Measurements from ENCODE around the gene NTRK1.

The NTRK1 gene

DNA sequence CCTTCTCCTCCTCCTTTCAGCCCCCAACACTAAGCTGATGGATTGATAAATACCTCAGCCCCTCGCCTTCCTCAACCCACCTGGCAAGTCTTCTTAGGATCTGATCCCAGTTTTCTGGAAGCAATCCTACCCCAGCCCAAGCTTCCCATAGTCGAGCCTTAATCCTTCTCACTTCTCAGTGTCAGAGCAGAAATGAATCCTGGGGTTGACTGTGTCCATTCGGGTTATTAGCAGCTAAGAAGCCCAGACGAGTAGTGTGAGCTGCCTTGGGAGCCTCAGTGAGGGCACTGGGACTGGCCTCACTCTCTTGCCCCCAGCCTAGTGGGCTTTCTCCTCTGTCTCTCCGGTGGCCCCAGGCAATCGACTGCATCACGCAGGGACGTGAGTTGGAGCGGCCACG, 20.4 kb downstream of the NTRK1 start:
- DNase-seq (ENCODE audit: low read depth) = no peak

DNA sequence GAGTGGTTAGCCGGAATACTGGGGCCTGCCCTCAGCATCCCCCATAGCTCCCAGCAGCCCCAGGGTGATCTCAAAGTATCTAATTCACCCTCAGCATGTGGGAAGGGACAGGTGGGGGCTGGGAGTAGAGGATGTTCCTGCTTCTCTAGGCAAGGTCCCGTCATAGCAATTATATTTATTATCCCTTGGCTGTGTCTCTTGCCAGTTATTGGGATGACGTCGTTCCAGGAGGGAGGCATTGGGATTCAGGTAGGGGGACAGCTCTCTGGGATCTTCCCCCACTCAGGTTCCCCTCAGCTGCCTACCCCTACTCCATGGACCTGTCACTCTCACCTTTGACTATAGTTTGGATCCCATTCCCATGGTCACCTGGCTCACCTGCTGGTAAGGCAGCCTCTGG, 21.0 kb downstream of the NTRK1 start:
- DNase-seq (ENCODE audit: low read depth) = no peak

DNA sequence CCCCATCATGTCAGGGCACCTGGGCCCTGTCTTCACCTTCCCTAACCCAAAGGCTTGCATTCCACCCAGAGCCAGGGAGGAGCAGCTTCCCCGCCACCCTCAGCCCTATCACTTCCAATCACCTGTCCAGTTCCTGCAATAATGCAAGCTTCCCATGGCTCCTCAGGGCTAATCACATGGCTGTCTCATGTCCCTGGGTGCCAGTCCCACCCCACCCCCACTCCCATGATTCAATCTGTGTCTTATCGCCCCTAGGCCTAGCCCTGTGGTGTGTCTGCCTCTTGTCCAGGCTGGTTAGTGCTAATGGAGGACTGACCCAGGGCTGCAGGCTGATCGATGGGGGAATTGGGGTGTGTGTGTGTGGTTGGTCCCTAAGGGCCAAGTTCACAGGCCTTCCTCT, 21.9 kb downstream of the NTRK1 start:
- DNase-seq (ENCODE audit: low read depth) = no peak

DNA sequence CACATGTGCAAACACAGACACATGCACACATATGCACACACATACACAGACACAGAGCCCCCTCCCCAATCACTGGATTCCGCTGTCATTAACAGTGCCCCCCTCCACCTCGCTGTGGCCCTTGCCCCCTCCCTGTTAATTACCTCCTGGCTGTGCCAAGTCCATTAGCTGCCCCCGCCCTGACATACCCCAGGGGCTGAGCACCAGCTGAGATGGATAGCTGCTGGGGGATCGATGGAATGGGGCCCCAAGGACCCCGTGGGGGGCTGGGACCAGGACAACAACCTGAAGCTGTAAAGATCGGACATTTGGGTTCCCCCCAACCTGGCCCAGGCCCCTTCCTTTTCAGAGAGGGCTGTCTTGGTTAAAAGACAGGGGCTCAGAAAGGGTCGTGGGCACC, 23.3 kb downstream of the NTRK1 start:
- DNase-seq (ENCODE audit: low read depth) = no peak

DNA sequence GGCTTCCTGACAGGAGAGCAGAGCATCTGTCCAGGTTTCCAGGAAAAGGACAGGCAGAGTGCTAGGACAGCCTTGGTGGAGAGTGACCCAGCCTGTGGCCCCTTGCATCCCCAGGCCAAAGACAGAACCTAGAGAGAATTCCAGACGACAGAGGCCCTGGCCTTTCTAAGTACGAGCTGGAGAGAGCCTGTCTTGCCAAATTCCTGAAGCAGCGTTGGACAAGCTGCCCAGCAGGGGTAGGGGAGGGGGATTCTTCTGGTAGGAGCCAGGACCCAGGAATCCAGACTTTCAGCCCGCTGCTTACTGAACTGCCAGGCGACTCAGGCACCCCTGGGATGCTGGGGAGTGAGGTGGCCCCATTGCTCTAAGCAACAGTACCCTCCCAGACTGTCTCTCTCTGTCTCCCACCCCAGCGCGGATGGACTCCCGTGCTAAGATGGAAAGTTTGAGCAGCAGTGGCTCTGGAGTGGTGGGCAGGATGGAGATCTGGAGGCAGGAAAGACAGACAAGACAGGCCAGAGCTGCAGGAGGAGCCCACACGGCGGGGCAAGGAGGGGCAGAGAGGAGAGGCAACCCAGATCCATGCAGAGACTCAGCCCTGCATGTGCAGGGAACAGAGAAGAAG, 24.0 kb downstream of the NTRK1 start:
- DNase-seq (ENCODE audit: low read depth) = no peak

DNA sequence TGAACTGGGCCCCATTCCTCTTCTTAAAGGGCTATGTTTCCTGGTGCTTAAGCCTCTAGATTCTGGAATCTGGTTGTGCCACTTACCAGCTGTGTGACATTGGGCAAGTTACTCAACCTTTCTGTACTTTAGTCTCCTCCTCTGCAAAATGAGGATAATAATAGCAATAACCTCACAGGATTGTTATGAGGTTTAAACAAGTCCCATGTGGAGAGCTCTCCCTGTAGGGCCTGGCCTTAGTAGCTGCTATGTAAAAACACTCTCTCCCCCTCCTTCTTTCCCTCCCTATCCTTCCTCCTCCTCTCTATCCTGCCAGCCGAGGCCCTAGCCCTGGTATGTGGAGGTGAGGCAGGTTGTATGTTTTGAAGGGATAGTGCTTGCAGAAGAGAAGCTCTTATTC, 24.6 kb downstream of the NTRK1 start:
- no peak for DNase-seq (ENCODE audit: low read depth)

DNA sequence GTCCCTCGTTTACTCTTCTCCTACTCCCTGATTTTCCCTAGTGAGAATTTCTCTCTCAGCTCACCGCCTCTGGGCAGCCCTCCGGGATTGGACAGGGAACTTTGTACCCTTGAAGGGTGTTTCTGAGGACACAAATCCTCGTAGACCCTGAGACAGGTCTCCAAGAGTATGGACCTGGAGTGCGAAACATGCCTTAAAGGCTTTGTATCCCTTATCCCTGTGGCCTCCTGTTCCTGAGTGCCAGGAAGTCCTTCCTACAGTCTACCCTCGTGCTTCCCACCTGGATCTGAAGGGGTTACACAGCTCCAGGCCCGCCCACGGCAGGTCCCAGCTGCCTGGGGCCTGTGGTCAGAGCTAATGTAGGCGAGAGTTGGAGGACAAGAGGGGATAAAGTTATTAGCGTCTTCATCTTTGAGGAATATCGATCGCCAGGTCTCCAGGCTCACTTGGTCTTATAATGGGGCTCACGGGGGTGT, 25.3 kb downstream of the NTRK1 start:
- no peak for DNase-seq (ENCODE audit: low read depth)

DNA sequence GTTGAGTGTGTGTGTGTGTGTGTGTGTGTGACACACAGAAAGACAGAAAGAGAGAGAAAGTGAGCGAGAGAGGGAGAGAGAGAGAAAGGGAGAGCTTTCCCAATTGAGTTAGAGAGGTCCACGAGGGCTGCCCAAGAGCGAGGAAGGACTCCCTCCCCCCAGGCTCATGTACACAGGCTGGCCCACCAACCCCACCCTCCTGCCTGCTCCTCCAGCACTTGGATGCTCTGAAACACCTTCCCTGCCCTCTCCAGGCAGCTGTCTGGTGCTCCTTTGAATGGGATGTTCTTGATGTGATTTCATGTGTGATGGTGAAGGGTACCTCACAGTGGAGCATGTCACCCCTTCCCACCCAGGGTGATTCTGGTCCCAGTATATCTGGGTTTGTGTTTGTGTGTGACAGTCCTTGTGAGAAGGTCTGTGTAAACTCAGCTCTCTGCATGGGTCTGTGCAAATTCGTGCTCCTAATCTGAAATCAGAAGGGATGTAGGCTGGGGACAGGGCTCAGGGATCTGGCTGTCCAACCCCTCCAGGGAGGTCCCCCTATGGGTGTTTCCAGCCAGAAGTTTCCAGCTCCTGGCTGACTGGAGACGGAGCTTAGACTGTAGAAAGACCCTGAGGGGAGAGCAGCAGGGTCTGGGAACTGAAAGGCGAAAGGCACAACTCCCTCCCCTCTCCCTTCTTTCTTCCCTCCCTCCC, 26.1 kb downstream of the NTRK1 start:
- no peak for DNase-seq (ENCODE audit: low read depth)

DNA sequence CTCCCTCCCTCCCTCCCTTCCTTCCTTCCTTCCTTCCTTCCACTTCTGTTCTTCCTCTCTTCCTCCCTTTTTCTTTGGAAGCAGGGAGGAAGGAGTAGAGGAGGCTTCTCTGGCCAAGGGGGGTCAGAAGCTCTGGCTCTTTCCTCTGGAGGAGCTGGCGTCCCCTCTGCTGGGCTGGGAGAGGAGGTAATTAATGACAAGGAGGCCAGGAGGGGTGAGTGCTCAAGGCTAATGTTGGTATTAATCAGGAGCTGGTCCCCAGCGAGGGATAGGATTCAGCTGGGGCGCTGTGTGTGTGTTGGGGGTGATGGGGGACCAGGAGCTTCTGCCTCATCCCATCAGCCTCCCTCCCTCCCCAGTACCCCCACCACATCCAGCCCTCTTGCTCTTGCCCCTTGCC, 26.7 kb downstream of the NTRK1 start:
- DNase-seq (ENCODE audit: low read depth) = no peak

DNA sequence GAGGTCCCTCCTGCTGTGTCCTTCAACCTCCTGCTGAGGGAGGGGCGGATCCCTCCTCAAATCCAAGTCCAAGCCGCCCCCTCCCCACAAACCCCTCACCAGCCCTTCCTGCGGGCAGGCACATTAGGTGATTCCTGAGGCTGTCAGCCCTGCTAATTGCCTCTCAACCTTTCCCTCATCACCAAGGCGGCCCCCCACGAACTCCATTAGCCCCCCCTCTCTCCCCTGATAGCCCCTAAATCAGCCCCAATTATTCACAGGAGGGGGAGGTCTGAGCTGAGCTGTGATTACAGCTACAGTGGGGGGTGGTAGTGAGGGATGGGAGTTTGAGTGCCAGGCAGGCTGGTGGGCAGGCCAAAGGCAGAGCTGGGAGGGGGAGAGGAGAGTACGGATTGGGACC, 27.1 kb downstream of the NTRK1 start:
- DNase-seq (ENCODE audit: low read depth) = no peak

DNA sequence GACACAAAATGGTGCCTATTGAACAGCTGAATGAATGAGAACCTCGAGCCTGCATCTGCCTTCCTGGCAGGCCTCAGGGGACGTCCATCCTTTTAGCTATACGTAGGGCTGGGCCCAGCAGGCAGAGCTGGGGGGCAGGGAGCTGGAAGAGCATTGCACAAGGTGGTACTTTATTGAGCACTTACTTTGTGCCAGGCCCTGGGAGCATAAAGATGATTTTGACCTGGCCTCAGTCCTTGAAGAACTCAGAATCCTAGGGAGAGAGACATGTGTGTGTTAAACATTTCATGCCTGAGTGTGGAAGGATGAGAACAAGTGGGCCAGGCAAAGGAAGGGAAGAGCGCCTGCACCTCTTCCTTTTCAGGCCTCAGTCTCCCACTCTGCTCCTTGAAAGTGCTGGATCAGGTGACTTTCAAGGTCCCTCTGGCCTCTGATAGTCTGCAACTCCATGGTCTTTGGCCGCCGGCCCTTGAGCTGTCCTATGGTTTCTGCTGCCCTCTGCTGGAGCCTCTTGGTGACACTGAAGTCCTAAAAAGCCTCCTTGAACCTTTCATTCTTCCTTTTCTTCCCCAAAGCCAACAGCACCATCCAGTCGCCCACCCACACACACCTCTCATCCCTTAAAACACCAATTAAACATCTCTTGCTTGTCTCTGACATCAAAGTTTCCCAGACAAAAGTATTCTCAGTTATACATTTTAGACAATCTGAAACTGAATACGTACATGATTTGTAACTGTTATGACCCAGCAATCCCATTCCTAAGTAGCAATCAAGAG, 29.3 kb downstream of the NTRK1 start:
- peak; percentile 28 for DNase-seq (ENCODE audit: low read depth)

DNA sequence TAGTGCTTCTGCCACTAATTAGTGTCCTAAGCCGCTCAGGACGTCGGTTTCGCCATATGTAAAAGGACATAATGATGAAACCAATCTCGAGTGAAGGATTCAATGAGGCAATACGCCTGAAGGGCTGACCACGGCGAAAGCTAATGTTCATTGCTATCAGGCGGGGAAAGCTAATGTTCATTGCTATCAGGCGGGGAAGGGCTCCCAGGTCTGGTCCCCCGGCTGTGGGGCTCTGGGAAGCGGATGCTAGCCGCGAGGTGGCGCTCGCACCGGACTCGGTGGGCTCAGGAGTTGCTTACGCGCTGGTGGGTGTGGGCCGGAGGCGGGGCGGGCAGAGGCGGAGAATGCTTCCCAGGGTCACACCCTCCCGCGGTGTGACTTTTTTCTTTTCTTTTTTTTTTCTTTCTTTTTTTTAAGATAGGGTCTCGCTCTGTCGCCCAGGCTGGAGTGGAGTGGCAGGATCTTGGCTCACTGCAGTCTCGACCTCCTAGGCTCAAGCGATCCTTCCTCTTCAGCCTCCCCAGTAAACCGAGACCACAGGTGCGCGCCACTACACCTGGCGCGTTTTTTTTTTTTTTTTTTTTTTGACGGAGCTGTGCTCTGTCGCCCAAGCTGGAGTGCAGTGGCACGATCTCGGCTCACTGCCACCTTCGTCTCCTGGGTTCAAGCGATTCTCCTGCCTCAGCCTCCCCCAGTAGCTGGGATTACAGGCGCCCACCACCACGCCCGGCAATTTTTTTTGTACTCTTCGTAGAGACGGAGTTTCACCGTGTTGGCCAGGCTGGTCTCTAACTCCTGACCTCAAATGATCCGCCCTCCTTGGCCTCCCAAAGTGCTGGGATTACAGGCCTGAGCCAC, 31.8 kb downstream of the NTRK1 start:
- DNase-seq (ENCODE audit: low read depth) = peak; percentile 71

DNA sequence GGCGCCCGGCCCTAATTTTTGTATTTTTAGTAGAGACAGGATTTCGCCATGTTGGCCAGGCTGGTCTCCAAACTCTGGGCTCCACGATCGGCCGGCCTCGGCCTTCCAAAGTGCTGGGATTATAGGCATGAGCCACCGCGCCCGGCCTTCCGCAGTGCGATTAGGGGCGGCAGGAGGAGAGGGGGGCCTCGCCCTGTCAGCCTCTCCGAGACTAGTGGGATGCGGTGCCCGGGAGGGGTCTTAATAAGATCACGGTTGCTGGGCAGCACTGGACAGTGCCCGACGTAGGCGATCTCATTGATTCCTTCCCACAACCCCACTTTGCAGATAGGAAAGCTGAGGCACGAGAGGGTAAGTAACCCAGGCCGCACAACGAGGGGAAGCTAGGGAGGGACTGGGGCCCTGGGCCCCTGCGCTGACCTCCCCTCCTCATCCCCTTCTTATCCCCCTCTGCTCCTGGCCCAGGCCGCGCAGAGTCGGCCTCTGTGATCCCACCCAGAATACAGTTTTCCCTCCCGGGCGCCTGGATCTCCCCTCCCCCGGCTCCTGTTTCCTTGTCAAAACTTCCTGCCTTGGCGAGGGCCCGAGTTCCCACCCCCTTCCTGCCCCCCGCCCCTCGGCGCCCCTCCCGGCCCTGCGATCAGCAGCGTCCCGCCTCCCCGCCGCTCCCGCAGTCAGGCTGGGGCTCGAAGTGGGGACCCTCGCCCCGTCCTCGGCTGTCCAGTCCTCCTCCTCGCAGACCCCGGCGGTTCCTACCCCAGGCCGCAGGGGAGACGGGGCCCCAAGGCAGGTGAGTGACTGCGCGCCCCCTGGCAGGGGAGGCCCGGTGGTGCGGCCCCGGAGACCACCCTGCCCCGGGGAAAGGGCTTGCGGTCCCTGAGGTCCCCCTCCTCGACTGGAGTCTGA, 32.6 kb downstream of the NTRK1 start, which contains the start of gene PEAR1:
Gene PEAR1, plus strand, starts transcription at position 671 of the 906 bp plus-strand sequence. CDS start 10,209 bp downstream, outside the sequence.
- no peak for DNase-seq (ENCODE audit: low read depth)

DNA sequence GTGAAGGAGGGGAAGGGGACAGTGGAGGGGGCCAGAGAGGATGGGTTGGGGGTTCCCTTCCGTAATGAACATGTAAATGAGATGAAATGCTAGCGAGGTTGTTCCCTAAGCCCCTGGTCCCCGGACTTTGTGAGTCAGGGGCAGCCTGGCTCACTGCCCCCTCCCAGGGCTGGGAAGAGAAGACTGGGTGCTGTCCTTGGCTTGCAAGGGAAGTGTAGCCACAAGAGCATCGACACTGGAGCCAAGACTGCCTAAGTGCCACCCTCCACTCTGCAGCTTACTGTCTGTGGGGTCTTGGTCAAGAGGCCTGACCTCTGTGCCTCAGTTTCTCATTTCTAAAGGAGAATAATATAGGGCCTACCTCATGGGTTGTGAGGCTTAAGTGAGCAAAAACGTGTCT, 33.3 kb downstream of the NTRK1 start:
- no peak for DNase-seq (ENCODE audit: low read depth)

DNA sequence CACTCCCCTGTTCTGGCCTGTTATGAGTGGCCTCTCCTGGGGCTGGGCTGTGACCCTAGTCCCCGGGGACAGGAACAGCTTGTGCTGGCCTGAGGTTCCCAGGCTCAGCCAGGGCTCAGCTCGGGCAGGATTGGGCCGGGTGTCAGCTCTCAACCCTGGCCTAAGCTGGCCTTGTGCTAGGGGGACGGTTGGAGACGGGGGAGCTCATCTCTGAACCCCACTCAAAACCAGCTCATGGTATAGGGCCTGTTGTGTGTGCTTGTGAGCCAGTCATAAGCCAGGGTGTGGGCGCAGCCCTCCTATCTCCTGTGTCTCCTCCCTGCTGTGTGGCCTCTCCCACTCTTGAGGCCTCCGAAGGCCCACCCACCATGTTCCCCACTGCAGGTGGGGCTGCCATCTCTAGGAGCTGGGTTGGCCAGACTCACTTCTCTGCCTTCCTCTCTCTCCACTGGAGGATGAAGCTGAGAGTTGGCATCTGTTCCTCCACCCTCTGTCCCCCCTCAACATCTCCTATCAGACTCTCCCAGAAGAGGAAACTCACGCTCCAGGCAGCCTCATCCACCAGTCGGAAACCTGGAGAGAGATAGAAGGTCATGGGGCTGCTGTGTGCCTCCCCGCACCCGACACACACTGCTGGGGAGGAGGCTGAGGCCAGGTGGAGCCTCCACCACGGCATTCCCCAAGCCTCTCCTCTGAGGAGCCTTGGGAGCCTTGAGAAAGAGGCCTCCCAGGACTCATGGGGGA, 34.2 kb downstream of the NTRK1 start:
- DNase-seq (ENCODE audit: low read depth) = no peak

DNA sequence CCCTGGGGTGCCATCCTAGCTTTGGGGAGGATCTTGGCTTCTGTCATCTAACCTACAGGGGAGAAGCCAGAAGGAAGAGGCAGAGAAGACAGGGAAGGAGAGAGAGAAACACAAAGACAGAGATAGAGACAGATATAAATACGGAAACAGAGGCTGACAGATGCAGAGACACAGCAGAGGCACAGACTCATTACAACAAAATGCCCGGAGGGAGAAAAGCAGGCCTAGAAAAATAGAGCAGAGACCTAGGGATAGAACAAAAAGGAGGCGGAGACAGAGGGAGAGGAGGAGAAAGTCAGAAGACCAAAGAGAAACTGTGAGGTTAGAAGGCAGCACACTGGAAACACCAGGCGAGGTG, 34.8 kb downstream of the NTRK1 start:
- no peak for DNase-seq (ENCODE audit: low read depth)

DNA sequence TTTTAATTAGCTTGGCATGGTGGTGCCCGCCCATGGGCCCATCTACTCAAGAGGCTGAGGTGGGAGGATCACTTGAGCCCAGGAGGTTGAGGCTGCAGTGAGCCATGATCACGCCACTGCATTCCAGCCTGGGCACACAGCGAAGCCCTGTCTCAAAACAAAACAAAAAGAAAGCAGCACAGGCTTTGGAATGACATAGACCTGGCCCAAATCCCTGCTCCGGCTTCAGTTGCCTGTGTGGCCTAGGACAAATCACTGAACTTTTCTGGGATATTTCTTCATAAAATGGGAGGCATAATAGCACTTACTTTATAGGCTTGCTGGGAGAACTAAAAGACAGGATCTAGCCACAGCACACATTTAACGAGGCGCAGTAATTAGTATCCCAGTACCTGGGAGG, 35.3 kb downstream of the NTRK1 start:
- DNase-seq (ENCODE audit: low read depth) = no peak

DNA sequence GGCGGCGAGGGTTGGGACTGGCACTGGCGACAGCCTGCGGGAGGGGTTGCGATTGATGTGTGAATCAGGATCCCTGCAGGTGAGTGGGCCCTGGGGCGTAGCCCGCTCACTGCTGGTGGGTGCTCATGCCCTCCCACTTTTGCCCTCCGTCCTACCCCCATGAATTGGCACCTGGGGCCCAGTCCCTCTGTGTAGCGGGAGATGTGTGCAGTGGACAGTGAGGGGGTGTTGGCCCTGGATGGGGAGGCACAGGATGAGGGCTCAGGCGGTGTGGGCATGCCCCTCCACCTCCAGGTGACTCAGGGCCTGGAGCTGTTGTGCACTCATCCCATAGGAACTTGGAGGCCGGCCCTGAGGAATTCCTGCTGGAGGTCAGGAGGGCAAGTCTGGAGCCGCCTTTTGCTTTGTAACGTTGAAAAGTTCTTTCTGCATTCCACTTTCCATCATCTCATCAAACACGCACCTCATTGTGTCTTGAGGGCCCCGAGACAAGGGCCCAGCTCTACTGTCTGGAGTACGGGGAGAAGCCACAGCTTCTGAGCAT, 35.9 kb downstream of the NTRK1 start:
- no peak for DNase-seq (ENCODE audit: low read depth)

DNA sequence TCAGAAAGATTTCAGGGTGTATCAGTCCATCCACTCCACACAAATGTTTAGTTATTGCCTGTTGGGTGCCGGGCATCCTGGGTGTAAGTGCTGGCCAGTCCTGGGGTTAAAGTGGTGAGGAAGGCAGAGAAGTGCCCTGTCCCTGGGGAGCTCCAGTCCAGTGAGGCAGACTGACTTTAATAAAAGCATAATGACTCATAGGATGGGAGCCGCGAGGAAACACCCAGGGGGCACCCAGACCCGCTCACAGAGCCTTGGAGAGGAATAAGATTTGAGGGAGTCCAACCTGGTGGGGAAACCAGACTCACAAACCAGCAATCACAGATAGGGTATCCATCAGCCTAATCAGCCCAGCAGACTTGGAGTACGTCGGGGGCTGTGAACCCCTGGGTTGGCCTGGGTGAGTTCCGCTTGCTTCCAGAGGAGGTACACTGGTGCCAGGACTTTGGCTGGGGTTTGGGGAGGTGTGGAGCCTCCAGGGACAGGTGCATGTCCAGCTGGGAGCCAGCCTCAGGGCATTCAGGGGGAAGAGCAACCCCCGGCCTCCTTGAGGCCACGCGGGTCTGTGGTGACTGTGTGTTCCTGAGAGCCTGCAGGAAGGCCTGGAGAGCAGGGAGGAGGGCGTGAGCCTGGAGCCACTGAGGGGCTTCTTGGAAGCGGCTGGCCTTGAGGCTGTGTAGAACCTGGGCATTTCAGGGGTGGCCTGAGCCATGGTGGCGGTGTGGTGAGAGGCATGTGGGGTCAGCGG, 36.6 kb downstream of the NTRK1 start:
- no peak for DNase-seq (ENCODE audit: low read depth)
